ENCODE results near the gene HERC5. TPM values are rescaled to one million over a fixed set of nuclear protein-coding genes. Genes with fewer than 3 reads are reported as not detected.
A peak's percentile ranks its signal among the peaks of the same experiment; 100 is the strongest.

HERC5 gene
- total RNA-seq = 1 to 10 TPM; 8.1 to 9.7 (median 8.7) TPM

DNA sequence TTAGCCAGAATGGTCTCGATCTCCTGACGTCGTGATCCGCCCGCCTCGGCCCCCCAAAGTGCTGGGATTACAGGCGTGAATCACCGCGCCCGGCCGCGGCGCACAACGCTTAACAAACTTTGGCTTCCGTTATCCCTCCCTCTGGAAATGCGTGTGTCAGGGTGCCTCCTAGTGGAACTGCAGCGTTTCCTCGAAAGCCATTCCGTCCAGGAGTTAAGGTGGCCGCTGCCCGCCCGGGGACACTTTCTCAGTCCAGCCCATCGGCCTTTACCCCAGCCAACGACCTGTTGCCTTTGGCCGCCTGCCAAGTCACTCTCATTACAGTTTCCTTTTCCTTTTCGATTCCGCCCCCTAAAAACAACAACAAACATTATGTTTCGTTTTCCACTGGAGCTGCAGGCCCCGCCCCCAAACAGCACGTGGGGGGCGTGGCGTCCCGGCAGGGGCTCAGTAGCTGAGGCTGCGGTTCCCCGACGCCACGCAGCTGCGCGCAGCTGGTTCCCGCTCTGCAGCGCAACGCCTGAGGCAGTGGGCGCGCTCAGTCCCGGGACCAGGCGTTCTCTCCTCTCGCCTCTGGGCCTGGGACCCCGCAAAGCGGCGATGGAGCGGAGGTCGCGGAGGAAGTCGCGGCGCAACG, at the start of gene HERC5:
Gene HERC5, plus strand, starts transcription at position 450 of the 637 bp plus-strand sequence. Its CDS starts 151 bp downstream, at position 601.
- Histone ChIP-seq H3K9me3 (no peaks in the 10 kb centered on the region), H3K36me3 (no peaks in the 10 kb centered on the region), H3K27ac (peak within 1 kb of the TSS; percentile 61 to 91 (median 88)), H3K4me1 (no peaks in the 10 kb centered on the region), H3K4me3 (replicated peaks in 1 of 3) (peak within 1 kb of the TSS; percentile 48 to 77 (median 59)), H3K27me3 (no peaks in the 10 kb centered on the region)
- TF ChIP-seq, protein P1, sequence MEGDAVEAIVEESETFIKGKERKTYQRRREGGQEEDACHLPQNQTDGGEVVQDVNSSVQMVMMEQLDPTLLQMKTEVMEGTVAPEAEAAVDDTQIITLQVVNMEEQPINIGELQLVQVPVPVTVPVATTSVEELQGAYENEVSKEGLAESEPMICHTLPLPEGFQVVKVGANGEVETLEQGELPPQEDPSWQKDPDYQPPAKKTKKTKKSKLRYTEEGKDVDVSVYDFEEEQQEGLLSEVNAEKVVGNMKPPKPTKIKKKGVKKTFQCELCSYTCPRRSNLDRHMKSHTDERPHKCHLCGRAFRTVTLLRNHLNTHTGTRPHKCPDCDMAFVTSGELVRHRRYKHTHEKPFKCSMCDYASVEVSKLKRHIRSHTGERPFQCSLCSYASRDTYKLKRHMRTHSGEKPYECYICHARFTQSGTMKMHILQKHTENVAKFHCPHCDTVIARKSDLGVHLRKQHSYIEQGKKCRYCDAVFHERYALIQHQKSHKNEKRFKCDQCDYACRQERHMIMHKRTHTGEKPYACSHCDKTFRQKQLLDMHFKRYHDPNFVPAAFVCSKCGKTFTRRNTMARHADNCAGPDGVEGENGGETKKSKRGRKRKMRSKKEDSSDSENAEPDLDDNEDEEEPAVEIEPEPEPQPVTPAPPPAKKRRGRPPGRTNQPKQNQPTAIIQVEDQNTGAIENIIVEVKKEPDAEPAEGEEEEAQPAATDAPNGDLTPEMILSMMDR (IDR thresholded peaks at IDR 0.05) = peak in 4 of 6 experiments; percentile 66 to 86 (median 78)
- peak in 1 of 2 donors; percentile 86 for TF ChIP-seq POLR2A (IDR thresholded peaks at IDR 0.05)
- intact Hi-C loops (cut with DNase I) = loop anchor here (5.0 kb wide), 1 partner anchor 79 kb away; the partner anchor contains the start of gene HERC6
- peak; percentile 91 to 95 for DNase-seq
- WGBS, 2 donors = 1 to 2% methylated on average over 42 to 44 of the region's 57 CpGs

DNA sequence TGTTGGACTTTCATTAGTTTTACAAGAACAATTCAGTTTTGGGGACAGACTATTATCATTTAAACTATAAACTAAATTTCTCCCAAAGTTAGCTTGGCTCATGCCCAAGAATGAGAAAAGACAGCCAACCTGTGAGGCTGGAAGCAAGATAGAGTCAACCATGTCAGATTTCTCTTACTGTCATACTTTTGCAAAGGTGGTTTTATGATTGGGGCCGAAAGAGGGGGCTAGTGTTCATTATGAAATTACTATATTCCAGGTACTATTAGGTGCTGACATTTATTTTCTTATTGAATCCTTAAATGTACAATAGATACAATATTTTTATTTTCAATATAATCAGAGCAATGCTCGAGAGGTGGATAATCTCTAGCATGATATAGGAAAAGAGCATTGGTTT, 47.7 kb upstream of the HERC5 start:
- Histone ChIP-seq H3K9me3 (no peaks in the 10 kb centered on the region), H3K36me3 (peaks cover 0 to 4% of the 10 kb centered on the region in 2 donors), H3K27me3 (no peaks in the 10 kb centered on the region), H3K27ac (no peak overlapping the region), H3K4me3 (replicated peaks in 1 of 3) (no peak overlapping the region), H3K4me1 (no peaks in the 10 kb centered on the region)
- no peak for DNase-seq
- no peak for TF ChIP-seq POLR2A (IDR thresholded peaks at IDR 0.05)
- TF ChIP-seq, protein P1 (IDR thresholded peaks at IDR 0.05) = no peak
- intact Hi-C loops (cut with DNase I) = no loop called here
- 95 to 99% methylated on average over 2 of the region's 2 CpGs for WGBS, 2 donors

DNA sequence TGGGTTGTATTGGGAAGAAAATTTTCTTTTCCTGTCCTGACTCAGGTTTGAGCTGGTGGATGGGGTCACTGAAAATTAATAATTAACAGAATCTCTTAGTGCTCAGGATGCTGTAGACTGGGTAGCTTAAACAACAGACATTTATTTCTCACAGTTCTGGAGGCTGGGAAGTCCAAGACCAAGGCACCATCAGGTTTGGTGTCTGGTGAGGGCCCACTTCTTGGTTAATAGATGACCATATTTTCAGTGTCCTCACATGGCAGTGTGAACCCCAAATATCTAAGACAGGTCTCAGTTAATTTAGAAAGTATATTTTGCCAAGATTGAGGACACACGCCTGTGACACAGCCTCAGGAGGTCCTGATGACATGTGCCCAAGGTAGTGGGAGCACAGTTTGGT, 47.1 kb upstream of the HERC5 start:
- Histone ChIP-seq H3K4me1 (no peaks in the 10 kb centered on the region), H3K27me3 (no peaks in the 10 kb centered on the region), H3K4me3 (replicated peaks in 1 of 3) (no peak overlapping the region), H3K9me3 (no peaks in the 10 kb centered on the region), H3K36me3 (peaks cover 0 to 4% of the 10 kb centered on the region in 2 donors), H3K27ac (no peak overlapping the region)
- no peak for DNase-seq
- intact Hi-C loops (cut with DNase I) = no loop called here
- TF ChIP-seq, protein P1 (IDR thresholded peaks at IDR 0.05) = no peak
- 100% methylated on average over 1 of the region's 1 CpG for WGBS, 2 donors

DNA sequence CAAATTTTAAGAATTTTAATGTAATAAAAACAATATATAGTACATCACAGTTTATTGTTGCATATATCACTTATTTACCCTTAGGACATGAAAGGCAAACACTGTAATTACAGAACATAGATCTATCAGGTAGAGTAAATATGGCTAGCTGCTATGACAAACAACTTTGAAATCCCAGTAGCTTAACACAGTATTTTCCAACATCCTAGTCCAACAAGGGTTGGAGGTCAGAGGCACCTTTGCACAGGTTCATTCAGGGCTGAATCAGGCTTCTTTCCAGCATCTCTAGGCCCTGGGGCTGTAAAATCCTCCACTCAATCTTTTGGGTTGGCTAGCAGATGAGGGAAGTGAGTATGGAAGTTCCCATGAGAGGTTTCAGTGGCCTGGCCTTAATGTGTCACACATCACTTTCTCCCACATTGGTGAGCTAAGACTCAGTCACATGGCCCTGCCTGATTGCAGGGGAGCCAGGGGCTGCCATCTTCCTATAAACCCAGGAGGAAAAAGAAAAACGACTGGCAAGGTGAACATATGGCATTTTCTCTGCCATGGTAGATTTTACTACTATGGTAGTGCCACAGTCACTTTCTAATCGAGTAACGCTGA, 45.3 kb upstream of the HERC5 start:
- Histone ChIP-seq H3K27ac (no peak overlapping the region), H3K27me3 (no peaks in the 10 kb centered on the region), H3K9me3 (no peaks in the 10 kb centered on the region), H3K4me1 (no peaks in the 10 kb centered on the region), H3K36me3 (no peaks in the 10 kb centered on the region), H3K4me3 (replicated peaks in 1 of 3) (no peak overlapping the region)
- no peak for DNase-seq
- intact Hi-C loops (cut with DNase I) = no loop called here
- 90 to 92% methylated on average over 3 of the region's 3 CpGs for WGBS, 2 donors
- TF ChIP-seq, protein P1 (IDR thresholded peaks at IDR 0.05) = no peak
- no peak for TF ChIP-seq POLR2A (IDR thresholded peaks at IDR 0.05)

DNA sequence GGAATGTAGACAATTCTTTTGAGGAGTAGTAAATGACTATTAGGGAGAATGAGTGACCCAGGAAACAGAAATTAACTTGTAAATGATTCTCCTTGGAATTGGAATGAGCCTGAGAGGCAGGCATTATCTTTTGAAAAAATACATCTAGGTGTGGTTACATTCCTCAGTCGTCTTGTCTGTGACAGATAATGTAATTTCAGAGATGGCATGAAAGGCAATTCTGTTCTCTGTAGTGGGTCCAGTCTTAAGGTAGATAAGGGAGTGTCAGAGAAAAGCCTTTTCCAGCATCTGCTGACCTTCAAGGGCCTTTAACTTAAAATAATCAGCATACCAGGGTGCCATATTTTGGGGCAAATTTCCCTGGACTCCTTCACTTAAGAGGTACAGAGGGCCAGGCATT, 43.1 kb upstream of the HERC5 start:
- intact Hi-C loops (cut with DNase I) = no loop called here
- no peaks in the 10 kb centered on the region for H3K36me3 ChIP-seq
- no peaks in the 10 kb centered on the region for H3K27me3 ChIP-seq
- H3K4me3 ChIP-seq (replicated peaks in 1 of 3) = no peak overlapping the region
- no peak for DNase-seq
- no peaks in the 10 kb centered on the region for H3K9me3 ChIP-seq
- 92 to 95% methylated on average over 1 of the region's 1 CpG for WGBS, 2 donors
- no peak for TF ChIP-seq POLR2A (IDR thresholded peaks at IDR 0.05)
- TF ChIP-seq, protein P1 (IDR thresholded peaks at IDR 0.05) = no peak
- H3K27ac ChIP-seq = no peak overlapping the region
- H3K4me1 ChIP-seq = no peaks in the 10 kb centered on the region
